T-helper 9 cell (primary cell): Measurements from ENCODE around the gene VPREB1.
"Not testable (repeated sequence)": the region's sequence is repeated elsewhere in the genome, so short reads cannot be mapped to it uniquely, and the experiment has no call there.

Source experiments
- DNase-seq: peaks from one replicate; pipeline ENCODE4 v3.0.0-alpha.2; 2020

The VPREB1 gene

DNA sequence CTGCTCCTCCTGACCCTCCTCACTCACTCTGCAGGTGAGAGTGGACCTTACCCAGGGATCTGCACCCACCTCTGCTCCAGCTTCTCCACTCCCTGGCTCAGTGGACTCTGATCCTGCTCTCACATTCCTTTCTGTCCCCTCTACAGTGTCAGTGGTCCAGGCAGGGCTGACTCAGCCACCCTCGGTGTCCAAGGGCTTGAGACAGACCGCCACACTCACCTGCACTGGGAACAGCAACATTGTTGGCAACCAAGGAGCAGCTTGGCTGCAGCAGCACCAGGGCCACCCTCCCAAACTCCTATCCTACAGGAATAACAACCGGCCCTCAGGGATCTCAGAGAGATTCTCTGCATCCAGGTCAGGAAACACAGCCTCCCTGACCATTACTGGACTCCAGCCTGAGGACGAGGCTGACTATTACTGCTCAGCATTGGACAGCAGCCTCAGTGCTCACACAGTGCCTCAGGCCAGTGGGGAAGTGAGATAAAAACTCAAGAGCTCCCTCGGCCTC lies 29.7 kb upstream of the VPREB1 start:
- no peak for DNase-seq

DNA sequence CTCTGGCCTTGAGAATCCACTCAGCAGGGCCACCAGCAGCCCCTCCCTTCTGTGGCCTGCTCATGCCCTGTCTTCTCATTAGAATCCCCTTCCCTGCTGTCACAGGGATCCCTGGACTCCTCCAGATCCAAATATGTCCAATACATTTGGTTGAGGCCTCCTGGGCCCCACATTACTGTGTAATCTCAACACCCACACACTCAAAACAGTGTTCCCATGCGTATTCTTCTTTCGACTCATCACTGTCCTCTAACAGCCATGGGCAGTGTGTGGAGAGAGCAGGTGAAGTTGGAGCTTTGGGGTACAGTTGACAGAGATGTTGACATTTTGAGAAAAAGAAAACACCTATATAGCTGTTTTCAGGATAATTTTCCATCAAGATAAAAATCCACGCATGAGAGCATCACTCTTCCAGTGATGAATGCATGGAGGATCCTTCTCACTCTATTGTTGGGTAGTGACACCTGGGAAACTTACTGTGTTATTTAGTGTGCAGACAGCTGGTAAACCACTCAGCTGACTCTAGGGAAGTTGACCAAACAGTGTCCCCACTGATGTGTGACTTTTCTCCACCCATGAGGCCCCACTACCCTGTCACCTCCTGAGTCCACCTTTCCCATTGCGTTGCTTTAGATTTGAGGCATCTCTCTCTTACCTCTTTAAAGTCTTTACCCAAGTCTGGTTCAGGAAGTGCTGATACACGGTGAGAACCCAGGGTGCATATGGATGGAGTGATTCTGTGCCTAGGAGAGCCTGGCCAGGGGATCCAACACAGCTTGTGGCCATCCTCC lies 28.7 kb upstream of the VPREB1 start:
- no peak for DNase-seq

DNA sequence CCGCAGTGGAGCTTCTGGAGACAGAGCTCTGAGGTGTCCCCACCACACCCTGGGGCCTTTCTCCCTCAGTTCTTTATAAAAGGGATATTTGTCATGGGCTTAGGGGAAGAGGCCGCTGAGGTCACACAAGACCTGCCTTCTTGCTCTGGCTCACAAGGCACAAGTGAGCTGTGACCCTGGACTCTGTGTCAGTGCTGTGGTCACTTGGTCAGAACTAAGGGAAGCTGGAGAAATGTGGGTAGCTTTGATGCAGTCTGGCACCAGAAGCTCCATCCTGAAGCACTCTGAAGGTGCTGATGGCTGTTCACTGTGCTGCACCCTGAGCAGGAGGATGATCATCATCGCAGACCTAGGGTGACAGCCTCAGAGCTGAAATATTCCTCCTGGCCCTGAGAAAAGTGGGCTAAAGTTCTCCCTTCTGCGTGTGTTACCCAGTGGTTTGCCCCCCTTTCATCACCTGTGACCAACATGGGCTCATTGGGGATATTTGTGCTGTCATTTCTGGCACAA lies 28.1 kb upstream of the VPREB1 start:
- DNase-seq, result no peak

DNA sequence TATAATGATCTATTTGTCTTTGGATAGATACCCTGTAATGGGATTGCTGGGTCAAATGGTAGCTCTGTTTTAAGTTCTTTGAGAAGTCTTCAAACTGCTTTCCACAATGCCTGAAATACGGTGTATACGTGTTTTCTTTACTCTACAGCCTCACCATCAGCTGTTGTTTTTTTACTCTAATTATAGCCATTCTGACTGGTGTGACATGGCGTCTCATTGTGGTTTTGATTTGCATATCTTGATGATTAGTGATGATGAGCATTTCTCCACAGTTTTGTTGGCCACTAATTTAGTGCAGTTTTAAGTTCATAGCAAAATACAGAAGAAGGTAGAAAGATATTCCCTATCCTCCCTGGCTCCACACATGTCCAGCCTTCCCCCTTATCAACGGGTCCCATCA lies 26.3 kb upstream of the VPREB1 start:
- no peak for DNase-seq

DNA sequence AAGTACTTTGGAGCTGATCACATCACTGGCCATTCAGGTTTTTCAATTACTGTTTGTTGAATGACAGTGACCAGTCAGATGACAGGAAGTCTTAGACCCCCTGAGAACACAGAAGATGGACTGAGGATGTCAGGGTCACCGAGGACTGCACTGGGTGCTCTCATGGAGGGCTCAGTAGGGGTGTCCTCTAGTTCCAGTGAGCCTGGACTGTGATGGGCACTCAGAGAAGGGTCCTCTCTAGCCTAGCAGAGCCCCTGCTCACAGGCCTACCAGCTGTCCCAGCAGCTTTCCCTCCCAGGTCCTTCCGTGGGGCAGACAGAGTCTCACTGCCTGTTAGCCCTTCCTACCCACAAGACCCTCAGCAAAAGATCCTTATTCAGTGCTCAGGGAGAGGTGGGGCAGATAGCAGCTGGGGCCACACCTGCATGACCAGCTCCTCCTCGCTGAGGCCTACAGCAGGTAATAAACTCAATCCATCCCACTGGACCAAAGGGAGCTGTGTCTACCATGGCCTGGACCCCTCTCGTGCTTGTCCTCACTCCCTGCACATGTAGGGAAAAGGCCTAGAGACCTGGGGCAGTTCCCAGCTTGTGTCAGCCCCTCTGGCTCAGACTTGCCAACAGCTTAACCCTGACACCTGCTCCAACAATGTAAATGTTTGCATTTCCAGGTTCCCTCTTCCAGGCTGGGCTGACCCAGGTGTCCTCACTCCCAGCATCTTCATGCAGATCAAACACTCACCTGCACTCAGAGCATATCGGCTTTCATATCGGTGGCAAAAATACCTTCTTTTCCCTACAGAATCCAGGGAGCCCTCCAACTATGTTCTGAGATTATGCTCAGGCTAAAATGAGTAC lies 25.2 kb upstream of the VPREB1 start:
- DNase-seq, result no peak

DNA sequence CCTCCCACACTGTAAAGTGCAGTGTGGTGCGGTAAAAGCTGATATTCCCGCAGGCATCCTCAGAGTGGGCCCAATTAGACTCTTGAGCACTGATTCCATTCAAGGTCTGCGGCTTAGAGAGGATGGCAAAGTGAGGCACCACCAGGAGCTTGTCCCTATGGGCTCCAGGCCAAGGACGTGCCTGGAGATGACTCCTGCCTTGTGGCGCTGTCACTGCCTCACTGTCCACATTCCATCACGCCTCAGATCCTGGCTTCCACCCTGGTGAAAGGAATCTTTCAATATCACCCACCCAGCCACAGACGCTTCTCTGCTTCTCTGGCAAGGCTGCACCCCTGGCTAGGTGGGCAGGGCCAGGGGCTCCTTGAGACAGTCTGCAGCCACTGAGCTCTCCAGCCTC lies 23.5 kb upstream of the VPREB1 start:
- DNase-seq, result not testable (repeated sequence)

DNA sequence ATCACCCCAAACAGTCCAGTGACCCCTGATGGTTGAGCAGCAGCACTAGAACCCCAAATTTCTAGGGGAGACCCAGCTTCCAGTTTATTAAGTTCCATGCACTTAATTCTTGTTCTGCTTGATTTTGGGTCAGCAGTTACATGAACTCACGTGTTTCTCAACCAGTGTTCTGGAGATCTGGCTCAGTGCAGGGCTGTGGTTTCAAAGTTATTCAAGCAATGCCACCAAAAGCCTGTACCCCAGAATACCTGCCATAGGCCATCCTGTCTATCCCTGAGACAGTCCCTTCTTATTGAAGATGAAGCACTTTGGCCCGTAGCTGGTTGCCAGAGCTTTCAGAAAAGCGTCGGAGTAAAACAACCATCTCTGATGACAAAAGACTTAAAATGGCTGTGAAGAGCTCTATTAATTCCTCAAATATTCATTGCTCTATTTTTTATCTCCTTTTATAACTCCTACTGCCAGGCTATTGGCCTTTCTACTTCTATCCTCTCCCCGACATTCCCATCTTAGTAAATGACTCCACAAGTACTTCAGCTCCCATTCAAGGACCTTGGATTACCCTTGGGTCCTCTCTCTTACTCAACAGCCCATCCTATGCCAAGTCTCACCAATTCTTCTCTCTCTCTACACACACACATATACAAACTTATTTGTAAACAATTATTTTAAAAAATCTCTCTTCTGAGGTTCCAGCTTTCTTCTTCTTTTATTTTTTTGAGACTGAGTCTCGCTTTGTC lies 18.0 kb upstream of the VPREB1 start:
- no peak for DNase-seq

DNA sequence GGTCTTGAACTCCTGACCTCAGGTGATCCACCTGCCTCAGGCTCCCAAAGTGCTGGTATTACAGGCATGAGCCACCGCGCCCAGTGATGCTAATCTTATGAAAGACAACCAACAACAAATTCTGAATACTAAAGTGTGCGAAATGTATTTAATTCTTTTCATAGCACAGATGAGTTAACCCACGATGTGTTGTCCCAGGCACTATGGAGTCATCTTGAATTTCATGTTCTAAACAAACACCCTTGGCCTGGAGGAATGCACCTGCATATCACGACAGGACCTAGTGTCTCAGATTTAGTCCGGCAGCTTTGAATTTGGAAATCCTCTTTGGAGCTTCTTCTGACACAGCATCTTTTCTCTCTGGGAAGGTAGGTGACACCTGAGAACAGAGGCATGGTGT lies 16.2 kb upstream of the VPREB1 start:
- DNase-seq, result no peak

DNA sequence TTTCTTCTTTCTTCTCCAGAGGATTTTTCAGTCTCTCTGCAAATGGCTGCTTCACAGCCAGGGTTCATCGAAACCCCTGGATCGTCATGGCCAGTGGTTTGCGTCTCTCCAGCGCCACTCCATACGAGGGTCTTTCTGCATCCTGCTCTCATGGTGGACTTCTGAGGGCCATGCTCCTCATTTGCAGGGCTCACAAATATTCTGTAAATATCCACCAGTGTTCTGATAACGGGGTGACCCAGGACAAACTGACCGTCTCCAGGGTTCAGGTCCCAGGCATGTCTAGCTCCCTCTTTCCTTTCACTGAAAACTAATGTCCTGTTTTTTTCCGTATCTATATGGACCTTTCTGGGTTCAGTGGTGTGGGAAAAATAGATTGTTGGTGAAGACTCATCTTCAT lies 15.7 kb upstream of the VPREB1 start:
- DNase-seq, result no peak

DNA sequence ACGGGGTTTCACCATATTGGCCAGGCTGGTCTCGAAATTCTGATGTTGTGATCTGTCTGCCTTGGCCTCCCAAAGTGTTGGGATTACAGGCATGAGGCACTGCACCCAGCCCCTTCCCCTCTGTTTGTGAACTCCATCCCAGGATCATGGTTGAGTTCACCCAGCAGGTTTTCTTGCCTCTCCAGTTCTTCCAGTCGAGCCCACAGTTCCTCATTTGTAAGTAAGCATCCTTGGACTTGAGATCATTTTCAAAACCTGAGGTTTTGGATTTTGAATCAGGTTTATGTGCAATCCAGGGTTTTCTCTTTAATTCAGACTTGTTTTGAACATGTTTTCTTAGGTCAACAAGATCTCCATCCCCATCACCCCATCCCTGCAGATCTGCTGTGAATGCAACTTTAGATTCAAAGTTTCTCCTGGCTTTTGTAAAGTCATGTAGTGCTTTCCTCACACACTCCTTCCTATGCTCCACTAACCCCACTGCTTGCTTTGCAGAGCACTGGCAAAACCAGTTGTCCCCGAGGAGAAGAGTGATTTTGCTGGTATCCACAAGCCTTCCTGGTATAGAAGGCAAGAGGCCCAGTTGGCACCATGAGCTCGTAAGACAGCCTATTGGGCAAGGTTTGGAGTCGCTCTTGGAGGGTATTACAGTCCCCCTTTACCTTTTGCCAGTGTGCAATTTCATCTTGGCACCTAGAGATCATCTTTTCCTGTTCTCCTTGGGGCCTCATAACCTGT lies 14.7 kb upstream of the VPREB1 start:
- DNase-seq, result no peak

DNA sequence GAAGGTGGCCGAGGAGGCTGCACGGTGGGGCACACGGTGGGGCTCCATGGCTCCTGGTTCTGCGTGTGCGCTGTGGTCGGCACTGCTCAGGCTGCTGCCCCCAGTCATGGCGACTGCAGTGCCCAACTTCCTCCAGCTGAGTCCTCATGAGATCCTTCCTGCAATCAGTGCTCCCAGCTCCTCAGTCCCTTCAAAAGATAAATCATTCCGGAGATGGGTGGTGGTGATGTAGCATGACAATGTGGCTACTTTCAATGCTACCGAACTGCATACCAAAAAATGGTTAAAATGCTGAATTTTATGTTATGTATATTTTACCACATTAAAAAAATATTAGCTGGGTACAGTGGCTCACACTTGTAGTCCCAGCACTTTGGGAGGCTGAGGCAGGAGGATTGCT lies 14.1 kb upstream of the VPREB1 start:
- DNase-seq, result no peak

DNA sequence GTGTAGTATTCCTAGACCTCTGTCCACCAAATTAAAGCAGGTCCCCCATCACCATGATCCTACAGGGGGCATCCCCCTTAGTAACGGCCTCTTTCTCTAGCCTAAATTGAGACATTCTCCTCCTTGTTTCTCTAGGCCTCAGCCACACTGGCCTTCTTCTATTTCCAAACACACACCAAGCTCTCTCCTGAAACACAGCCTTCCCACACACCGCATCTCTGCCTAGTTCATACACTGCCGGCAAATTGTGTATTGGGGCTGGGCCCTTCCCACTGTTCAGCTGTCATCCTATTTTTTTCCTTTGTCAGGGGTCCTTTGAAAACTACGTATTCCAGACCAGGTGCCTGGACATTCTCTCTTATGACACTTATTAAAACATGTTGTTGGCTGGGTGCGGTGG lies 11.5 kb upstream of the VPREB1 start:
- DNase-seq, result no peak

DNA sequence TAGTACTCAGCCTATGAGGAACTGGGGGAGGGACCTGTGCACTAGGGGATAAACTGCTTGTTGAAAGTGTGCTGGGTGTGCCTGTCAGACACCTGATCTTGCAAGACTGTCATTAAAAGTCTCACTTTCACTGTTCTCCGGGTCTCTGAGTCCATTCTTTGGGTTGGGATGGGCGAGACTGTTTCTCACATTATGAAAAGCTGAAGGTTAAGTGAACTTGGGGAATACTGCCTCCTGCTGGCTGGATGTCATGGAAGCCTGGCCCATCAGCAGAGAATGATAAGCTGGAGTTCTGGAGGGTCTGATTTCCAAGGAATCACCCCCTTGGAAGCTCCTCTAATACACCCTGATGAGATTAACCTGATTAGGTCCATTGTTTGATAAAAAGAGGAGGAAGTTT lies 9.0 kb upstream of the VPREB1 start:
- peak; percentile 49 for DNase-seq

DNA sequence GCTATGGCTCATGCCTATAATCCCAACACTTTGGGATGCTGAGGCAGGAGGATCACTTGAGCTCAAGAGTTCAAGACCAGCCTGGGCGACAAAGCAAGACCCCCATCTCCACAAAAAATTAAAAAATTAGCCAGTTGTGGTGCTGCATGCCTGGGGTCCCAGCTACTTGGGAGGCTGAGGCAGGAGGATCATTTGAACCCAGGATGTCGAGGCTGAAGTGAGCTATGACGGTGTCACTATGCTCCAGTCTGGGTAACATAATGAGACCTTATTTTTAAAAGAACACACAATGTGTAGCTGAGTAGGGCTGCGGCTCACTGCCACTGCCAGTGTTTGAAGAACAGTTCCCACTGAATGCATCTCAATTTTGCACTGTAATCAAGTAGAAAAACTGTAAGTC lies 7.1 kb upstream of the VPREB1 start:
- DNase-seq, result no peak

DNA sequence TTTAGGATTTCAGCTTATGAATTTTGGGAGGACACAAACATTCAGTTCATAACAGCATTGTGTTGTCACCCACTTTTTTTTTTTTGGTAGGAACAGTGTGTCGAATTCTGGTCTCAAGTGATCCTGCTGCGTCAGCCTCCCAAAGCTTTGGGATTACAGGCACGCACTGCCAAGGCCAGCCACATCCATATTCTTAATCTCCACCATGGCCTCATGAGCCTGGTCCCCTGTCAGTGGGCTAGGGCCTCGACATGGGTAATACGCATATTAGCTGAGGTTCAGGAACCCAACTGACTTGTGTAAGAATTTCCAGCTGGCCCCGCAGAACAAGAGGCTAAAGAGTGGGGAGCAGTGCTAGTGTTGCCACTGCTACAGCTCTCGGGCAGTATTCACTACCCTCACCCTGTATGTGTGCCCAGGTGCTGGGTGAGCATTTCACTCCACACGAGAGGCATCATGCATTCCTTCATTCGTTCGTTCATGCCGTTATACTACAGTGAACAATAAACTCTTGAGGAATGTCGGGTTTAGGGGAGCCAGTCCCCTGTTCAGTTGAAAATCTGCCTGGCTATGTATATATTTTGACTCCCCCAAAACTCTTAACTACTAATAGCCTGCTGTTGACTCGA lies 5.2 kb upstream of the VPREB1 start:
- no peak for DNase-seq

DNA sequence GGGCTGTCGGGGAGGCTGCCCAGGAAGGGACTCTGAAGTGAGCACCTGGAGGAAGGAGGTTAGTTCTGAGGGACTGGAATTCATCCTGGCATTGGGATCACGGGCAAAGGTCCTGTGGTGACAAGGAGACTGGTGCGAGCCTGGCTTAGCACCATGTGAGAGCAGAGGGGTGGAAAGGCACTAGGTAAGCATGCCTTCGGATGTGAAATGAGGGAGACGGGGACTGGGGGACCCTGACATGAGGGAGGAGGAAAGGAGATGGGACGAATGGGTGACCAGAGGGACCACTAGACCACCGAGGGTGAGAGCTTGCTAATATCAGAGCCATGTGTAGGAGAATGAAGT lies 3.1 kb upstream of the VPREB1 start:
- no peak for DNase-seq

DNA sequence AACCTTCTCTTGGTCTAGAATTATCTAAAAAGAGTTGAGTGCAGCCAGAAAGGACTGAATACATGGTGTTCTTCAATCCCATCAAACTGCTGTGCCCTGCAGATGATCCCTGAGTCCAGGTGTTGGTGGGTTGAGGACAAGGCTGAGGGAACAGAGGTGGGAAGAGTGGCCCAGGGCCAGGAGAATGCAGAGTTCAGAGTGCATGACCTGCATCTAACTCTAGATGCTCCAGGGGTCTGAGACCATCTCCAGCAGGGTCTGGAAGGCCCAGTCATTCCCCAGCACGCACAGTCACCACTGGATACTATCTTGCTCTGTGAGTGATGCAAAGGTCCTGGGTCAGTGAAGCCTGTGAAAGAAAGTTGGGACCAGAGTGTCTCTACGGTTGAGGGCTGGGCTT lies 2.1 kb upstream of the VPREB1 start:
- DNase-seq, result no peak

DNA sequence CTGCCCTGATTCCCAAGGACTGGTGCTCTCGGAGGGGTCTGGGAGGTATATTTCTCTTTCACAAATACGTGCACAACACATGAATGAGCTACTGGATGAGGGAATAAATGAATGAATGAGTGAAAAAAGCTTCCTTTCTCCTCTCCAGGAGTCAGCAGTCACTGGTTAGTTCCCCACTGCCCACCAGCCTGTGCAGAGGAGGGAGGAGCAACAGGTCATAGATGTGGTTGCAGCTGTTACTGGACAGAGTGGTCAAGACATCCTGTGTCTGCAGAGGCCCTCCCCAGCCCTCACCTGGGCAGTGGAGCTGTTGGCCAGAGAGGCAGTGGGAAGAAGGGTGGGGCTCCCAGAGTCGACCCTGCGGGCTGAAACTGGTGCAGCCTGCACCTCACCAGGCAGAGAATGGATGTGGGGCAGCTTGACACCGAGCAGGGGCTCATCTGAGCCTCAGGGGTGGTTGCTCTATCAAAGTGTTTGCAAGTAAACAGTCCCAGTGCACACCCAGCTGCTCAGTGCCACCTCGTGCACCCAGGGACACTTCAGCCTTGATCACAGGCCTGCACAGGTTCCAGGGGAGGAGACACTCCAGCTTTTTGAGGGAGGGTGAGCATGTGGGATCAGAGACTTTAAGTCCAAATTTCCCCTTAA lies 1.4 kb upstream of the VPREB1 start:
- no peak for DNase-seq

DNA sequence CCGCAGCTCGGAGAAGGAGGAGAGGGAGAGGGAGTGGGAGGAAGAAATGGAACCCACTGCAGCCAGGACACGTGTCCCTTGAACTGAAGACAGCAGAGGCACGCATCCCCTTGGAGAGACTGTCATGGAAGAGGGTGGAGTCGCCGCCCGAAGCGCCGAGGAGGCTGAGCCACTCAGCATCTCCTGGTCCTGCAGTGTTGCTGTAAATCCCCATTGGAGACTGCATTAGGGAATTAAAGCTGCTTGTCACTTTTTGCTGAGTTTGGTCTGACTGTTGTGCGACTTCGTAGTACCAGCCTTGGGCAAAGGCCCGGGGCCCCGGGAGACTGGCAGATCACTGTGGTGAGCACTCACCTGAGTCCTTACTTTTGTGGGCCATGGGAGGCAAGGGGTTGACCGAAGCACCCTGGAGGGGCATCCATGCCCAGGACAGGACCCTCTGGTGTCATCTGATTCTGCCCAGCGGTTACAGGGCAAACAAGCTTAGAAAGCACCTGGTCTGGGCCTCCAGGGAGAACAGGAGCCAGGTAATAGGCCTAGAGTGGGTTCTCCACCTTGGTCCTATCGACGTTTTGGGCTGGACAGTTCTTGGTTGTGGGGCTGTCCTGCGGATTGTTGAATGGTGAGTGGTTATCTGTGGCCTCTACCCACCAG lies 797 bp downstream of the VPREB1 start:
- DNase-seq, result no peak

DNA sequence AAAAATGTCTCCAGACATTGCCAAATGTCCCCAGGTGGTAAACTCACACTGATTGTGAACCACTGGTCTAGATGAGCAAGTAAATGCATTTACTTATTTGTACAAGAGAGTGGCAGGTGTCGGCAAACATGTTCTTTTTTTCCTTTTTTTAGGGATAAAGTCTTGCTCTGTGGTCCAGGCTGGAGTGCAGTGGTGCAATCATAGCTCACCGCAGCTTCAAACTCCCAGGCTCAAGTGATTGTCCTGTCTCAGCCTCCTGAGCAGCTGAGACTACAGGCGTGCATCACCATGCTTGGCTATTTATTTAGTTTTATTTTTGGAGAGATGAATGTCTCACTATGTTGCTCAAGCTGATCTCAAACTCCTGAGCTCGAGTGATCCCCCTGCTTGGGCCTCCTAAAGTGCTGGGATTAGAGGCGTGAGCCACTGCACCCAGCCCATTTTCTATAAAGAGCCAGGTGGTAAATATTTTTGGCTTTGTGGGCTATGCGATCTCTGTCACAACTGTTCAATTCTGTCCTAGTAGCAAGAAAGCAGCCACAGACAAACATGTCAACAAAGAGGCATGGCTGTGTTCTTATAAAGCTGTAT lies 1.4 kb downstream of the VPREB1 start:
- no peak for DNase-seq

DNA sequence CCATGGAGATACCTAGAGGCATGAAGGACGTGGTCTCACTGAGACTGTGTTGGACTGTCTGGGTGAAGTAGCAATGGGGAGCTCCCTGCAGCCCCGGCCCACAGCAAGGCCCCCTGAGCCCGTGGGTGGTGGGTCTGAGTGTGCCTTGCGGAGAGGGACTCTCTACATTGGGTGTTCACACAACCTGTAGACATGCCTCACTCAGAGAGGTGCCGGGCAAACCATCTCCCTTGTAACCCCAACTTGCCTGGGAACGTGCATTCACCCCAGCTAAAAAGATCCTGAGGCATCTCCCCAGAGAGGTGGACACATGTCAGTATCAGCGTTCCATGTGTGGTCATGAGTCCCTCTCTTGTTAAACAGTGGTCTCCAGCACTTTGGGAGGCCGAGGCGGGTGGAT lies 2.1 kb downstream of the VPREB1 start:
- no peak for DNase-seq
